ENCODE measurements around the gene WWOX.

Gene WWOX

GRCh38 chr16:79124016-79124756 lies 1024.7 kb downstream of the WWOX start:
- no peak for ATAC-seq
- TF ChIP-seq CSRNP3 (CRISPR knock-in tag; IDR thresholded peaks at IDR 0.05): no peak
- TF ChIP-seq ZNF70 (CRISPR knock-in tag; IDR thresholded peaks at IDR 0.05): no peak
- no peak for TF ChIP-seq POU6F1 (CRISPR knock-in tag; IDR thresholded peaks at IDR 0.05; ENCODE audit: borderline replicate concordance, low read depth)
- TF ChIP-seq ISL1 (CRISPR knock-in tag; IDR thresholded peaks at IDR 0.05): no peak
- no peak for TF ChIP-seq BACH2 (CRISPR knock-in tag; IDR thresholded peaks at IDR 0.05; ENCODE audit: borderline replicate concordance)
- no peak for TF ChIP-seq ZC3H10 (CRISPR knock-in tag; IDR thresholded peaks at IDR 0.05)
- TF ChIP-seq CREB5 (CRISPR knock-in tag; IDR thresholded peaks at IDR 0.05; ENCODE audit: low read depth): no peak
- TF ChIP-seq GLIS3 (CRISPR knock-in tag; IDR thresholded peaks at IDR 0.05): no peak
- no peak for TF ChIP-seq RARB (CRISPR knock-in tag; IDR thresholded peaks at IDR 0.05)
- no peak for TF ChIP-seq ZFP30 (CRISPR knock-in tag; IDR thresholded peaks at IDR 0.05)

GRCh38 chr16:79127766-79128165 lies 1028.3 kb downstream of the WWOX start:
- ATAC-seq: no peak
- no peak for TF ChIP-seq CSRNP3 (CRISPR knock-in tag; IDR thresholded peaks at IDR 0.05)

- ATAC-seq: no peak
Measured at GRCh38 chr16:79128706-79129105, 1029.3 kb downstream of the WWOX start.

More at GRCh38 chr16:79128706-79129105, 1029.3 kb downstream of the WWOX start:
- TF ChIP-seq PPARA (CRISPR knock-in tag; IDR thresholded peaks at IDR 0.05; ENCODE audit: borderline replicate concordance) (no peak), CREB5 (CRISPR knock-in tag; IDR thresholded peaks at IDR 0.05; ENCODE audit: low read depth) (no peak), TSHZ2 (CRISPR knock-in tag; IDR thresholded peaks at IDR 0.05) (no peak), ARNTL (CRISPR knock-in tag; IDR thresholded peaks at IDR 0.05; ENCODE audit: borderline replicate concordance, low read depth) (no peak), OSR1 (CRISPR knock-in tag; IDR thresholded peaks at IDR 0.05) (no peak), PATZ1 (CRISPR knock-in tag; IDR thresholded peaks at IDR 0.05; ENCODE audit: borderline replicate concordance) (no peak), BACH2 (CRISPR knock-in tag; IDR thresholded peaks at IDR 0.05; ENCODE audit: borderline replicate concordance) (no peak), ISL1 (CRISPR knock-in tag; IDR thresholded peaks at IDR 0.05) (no peak), SNAI2 (CRISPR knock-in tag; IDR thresholded peaks at IDR 0.05) (no peak), TOX (CRISPR knock-in tag; IDR thresholded peaks at IDR 0.05; ENCODE audit: borderline replicate concordance) (no peak), TCF4 (CRISPR knock-in tag; IDR thresholded peaks at IDR 0.05; ENCODE audit: borderline replicate concordance) (no peak), POU6F1 (CRISPR knock-in tag; IDR thresholded peaks at IDR 0.05; ENCODE audit: borderline replicate concordance, low read depth) (no peak), ZNF8 (CRISPR knock-in tag; IDR thresholded peaks at IDR 0.05) (no peak), RARB (CRISPR knock-in tag; IDR thresholded peaks at IDR 0.05) (no peak), CSRNP3 (CRISPR knock-in tag; IDR thresholded peaks at IDR 0.05) (no peak)

Data from SK-N-SH treated with all-trans-retinoic acid at 6 μM for 48 hours (cell line).